Raji (cell line): ENCODE results near the gene PROSER3.

ENCODE experiments used
- POLR2A ChIP-seq: IDR thresholded peaks from 2 replicates; pipeline ENCODE4 v1.6.1; 2011; ENCODE audit warnings: low read depth, low read length, control low read depth; ENCODE audit not compliant: insufficient read depth

The PROSER3 gene

DNA sequence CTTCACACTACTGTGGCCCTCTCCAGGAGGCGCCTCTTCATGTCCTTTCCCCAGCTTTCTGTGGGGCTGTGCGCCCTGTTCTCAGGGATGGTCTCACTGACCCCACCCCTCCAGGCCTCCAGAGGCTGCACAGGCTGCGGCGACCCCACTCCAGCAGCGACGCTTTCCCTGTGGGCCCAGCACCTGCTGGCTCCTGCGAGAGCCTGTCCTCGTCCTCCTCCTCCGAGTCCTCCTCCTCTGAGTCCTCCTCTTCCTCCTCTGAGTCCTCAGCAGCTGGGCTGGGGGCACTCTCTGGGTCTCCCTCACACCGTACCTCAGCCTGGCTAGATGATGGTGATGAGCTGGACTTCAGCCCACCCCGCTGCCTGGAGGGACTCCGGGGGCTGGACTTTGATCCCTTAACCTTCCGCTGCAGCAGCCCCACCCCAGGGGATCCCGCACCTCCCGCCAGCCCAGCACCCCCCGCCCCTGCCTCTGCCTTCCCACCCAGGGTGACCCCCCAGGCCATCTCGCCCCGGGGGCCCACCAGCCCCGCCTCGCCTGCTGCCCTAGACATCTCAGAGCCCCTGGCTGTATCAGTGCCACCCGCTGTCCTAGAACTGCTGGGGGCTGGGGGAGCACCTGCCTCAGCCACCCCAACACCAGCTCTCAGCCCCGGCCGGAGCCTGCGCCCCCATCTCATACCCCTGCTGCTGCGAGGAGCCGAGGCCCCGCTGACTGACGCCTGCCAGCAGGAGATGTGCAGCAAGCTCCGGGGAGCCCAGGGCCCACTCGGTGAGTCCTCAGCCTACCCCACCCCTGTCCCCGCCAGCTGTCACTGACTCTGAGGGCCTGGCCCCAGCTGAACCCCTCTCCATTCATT is 28.6 kb downstream of the PROSER3 start:
- no peak for TF ChIP-seq POLR2A

DNA sequence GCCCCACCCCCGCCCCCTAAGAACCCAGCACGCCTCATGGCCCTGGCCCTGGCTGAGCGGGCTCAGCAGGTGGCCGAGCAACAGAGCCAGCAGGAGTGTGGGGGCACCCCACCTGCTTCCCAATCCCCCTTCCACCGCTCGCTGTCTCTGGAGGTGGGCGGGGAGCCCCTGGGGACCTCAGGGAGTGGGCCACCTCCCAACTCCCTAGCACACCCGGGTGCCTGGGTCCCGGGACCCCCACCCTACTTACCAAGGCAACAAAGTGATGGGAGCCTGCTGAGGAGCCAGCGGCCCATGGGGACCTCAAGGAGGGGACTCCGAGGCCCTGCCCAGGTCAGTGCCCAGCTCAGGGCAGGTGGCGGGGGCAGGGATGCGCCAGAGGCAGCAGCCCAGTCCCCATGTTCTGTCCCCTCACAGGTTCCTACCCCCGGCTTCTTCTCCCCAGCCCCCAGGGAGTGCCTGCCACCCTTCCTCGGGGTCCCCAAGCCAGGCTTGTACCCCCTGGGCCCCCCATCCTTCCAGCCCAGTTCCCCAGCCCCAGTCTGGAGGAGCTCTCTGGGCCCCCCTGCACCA is 29.3 kb downstream of the PROSER3 start:
- TF ChIP-seq POLR2A = no peak

DNA sequence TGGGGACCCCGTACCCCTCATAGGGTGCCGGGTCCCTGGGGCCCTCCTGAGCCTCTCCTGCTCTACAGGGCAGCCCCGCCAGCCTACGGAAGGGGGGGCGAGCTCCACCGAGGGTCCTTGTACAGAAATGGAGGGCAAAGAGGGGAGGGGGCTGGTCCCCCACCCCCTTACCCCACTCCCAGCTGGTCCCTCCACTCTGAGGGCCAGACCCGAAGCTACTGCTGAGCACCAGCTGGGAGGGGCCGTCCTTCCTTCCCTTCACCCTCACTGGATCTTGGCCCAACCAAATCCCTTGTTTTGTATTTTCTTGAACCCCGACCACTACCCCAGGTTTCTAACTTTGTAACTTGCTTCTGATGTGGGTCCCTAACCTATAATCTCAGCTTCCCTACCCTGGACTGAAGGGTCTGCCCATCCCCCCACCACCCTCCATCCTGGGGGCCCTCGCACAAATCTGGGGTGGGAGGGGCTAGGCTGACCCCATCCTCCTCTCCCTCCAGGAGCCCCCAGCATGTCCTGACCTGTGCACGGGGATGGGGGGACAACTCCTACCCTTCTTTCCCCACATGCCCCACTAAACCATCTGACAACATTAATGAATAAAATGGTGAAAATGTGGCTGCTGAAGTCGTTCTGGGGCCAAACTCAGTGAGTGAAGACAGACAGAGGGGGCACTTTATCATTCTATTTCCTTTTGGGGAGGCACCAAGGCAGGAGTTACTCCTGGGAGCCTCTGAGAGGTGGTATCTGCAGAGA is 30.4 kb downstream of the PROSER3 start:
- no peak for TF ChIP-seq POLR2A

DNA sequence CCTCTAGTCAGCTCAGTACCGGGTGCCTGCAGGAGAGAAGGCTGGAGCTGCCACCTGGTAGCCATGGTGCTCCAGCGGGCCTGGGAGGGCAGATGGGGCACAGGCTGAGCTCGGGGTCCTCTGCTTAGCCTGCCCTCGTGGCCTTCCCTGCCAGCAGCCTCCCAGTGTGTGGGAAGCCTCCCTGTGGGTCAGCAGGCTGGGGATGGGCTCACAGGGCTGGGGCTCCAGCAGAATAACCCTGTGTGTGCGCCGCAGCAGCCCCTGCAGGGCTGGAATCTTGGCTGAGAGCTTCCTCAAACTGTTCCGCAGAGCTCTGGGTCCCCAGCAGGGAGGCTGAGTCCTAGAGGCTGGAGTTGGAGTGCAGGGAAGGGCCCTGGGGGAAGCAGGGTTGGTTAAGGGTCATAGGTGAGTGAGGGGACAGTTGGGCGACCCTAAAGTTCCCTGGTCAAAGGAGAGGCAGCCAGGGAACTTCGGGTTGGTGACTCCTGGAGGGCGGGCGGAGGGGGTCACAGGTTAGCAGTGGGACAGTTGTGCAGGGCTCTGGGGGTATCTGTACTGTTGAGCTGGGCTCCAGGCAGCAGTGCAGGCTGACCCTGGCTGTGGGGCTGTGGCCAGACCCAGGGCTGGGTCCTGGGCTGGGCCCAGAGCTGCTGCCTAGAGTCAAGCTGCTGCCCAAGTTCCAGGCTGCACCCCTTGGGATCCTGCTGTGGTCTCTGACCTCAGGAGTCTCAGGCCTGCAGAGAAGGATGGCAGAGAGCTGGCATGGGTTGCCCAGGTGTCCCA is 31.4 kb downstream of the PROSER3 start:
- no peak for TF ChIP-seq POLR2A

DNA sequence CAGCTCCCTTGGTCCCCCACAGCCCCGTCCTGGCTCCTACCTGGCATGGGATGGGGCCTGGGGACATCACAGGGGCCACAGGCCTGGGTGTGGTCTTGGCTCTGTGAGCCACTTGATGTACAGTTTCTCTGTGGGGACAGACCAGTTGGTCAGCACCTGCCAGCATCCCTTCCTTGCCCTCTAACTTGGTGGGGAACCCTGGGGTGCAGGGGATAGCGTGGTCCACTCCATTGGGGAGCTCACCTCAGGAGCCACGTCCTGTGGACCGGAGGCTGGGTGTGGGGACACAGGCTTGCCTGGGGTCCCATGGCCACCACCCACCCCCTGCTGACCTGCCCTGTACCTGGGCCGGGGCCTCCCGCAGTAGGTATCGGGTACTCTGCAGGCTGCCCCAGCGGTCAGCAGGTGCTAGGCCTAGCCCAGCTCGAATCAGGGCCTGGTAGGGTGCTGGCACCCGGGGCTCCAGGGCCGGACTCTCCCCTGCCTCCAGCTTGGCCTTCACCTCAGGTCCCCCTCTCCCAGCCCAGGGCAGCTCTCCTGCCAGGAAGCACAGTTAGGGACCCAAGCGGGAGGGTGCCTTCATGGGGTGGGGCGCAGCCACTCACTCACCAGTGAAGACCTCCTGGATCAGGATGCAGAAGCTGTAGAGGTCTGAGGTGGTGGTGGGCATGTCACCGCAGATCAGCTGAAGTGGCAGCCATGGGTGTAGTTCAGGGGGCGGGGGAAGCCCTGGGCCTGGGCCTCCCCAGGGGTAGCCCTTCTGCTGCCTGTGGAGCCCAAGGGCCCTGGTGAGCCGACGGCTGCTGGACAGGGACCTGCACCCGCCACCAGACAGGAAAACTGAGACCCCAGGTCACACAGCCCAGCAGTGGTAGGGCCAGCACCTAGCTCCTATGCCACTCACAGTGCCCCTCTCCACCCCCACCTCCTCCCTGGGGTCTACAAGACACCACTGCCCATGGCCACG is 32.3 kb downstream of the PROSER3 start:
- no peak for TF ChIP-seq POLR2A

DNA sequence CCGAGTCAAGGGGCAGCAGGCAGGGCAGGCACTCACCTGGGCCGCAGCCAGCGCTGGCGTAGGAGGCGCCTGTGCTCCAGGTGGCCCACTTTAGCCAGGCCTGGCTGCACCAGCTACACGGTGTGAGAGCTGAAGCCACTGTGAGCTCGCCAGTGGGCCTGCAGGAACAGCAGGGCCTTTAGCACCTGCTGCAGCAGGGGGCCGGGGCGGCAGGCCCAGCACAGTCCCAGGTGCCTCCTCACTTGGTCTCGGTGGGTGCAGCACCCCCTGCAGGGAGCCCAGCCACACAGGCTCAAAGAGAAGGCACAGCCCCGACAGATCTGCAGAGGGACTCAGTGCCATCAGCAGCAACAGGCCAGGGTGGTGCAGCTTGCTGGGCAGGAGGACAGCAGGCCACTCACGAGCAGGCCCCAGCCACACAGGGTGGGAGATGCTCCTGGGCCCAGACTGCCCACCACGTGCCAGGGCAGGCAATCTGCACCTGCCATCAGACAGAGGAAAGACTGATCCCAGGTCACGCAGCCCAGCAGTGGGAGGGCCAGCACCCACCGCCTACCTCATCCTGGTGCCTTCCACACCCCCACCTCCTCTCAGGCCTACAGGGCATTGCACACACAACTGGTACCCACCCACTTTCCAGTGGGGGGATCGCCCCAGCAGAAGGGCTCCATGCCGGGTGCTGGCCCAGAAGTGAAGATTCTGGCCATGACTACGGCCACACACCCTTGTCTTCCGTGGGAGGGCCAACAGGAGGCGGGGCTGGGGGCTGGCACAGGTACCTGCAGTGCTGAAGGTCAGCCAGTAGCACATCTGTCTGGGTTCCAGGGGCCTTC is 33.2 kb downstream of the PROSER3 start:
- TF ChIP-seq POLR2A = no peak

DNA sequence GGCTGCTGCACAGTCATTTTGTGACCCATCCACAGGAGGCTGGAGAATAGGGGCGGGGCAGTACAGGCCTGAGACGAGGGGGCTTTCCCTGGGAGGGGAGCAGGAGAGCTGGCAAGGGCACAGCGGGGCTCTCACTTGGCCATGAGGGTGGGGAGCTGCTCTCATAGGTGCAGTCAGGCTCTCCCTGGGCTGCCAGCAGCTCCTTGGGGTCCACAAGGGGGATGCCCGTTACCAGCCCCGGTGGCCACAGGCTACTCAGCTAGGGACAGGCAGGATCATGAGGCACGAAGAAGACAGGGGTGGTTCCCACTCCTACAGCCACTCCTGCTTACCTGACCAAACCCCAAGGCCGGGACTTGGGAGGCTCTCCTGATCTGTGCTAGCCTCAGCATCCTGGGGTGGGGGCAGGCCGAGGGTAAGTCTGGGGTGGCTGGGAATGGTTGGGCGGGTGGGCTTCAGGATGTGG is 33.9 kb downstream of the PROSER3 start:
- TF ChIP-seq POLR2A = no peak

DNA sequence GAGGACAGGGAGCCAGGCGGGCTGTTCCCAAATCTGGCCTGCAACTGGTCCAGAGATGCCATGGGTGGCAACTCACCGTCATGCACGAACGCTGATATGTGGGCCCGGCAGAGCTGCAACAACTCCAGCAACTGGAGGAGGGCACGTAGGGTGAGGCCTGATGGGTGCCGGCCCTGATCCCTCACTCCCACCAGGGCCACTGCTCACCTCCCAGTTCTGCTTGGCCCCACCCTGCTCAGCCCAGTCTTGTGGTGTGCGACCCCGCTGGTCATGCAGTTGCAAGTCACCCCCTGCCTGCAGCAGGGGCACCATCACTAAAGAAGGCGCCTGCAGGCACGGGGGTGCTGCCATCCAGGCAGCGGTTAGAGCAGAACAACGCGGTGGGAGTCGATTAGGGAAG is 34.3 kb downstream of the PROSER3 start:
- no peak for TF ChIP-seq POLR2A

DNA sequence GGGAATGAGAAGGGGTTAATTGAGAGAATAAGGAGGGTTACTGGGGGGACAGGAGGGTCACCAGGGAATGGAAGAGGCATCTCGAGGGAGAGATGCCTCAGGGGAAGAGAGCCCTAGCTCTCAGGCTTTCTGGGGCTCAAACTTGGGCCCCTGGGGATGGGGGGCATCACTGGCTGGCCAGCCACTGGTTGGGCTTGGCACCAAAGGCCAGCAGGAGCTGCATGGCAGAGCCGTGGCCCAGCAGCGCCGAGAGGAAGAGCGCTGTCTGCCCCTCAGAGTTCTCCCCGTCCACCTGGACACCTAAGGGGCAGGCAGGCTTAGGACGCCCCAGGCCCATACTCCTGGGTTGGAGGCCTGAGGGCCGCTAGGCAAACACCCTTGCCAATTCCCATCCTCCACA is 34.9 kb downstream of the PROSER3 start:
- no peak for TF ChIP-seq POLR2A

DNA sequence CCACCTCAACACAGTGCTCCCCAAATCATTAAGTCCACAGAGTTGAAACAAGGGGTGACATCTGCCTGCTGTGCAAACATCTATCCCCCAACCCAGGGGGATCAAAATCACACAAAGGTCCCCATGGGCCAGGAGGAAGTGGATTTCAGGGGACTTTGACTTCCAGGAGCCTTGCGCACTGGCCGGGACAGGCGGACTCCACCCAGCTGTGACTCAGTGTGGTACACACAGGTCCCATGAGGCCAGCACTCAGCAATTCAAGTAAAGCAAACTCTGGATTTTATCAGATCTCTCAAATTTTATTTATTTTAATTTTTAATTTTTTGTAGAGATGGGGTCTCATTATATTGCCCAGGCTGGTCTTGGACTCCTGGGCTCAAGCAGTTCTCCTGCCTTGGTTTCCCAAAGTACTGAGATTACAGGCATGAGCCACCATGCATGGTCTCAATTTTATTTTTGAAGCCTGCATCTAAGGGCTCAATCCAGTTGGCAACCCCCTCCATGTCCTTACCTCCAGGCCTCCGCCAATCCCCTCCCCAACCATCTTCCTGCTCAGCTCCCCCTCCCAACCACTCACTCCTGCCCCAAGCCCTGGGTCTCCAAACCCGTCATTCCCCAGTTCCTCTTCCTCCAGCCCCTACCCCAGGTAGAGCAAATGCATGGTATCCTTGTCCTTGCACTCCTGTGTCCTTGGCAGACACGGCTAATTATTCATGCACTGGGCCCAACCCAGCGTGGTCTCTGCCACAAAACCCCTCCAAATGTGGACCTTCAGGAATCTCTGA is 35.6 kb downstream of the PROSER3 start:
- no peak for TF ChIP-seq POLR2A

DNA sequence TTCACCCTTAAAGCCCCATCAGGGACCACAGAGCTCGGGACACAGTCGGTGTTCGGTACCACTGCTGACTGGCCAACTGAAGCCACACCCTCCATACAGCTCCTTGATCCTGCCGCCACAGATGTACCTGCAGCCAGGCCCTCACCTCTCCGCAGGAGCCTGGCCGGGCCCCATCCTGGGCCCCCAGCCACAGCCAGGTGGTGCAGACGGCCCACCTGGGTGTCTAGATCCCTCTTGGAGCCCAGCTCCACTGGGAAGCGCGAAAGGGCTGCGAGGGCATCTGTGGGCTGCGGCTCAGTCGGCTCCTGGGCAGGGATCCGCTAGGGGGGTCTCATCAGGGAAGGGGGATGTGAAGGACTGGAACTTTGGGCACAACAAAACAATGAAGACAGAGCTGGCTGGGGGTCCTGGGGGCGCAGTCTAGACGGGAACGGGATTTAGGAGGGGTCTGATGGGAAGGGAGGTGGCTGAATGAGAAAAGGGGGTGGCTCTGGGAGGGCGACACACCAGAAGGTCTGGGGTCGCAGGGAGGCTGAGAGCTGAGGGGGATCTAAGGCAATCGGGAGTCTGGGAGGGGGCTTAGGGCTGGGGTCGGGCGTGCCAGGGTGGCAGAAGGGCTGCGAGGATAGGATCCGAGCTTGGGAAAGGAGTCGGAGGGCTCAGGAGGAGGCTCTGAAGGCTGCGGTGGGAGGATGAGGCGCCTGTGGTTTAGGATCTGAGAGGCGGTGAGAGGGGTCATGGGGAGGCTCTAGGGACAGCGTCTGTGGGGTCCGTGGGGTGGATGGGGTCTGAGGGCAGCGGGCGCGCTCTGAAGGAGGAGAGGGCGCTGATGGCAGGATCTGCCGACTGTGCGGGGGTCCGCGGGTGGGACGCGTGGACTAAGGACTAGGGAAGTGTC is 38.9 kb downstream of the PROSER3 start:
- TF ChIP-seq POLR2A = no peak
